HepG2 (cell line): Measurements from ENCODE around the gene KLHL17. TPM values are rescaled to one million over a fixed set of nuclear protein-coding genes. Genes with fewer than 3 reads are reported as not detected.

Source experiments
- ELF3 ChIP-seq: IDR thresholded peaks from 2 replicates; pipeline ENCODE4 v1.6.1; 2016; ENCODE audit warnings: missing genetic modification reagents, missing compliant biosample characterization
- GPBP1L1 ChIP-seq: sonication (generic); formaldehyde crosslinking; IDR thresholded peaks from 2 replicates; pipeline ENCODE4 v1.5.0; 2020; ENCODE audit warnings: mild to moderate bottlenecking, missing genetic modification reagents
- GTF3A ChIP-seq: sonication (generic); formaldehyde crosslinking; conservative IDR thresholded peaks from 2 replicates; pipeline ENCODE4 v1.4.0; 2020; ENCODE audit warnings: mild to moderate bottlenecking, missing genetic modification reagents
- HBP1 ChIP-seq: IDR thresholded peaks from 2 replicates; pipeline ENCODE4 v1.6.1; 2016; ENCODE audit warnings: low read depth, control low read depth
- KLF11 ChIP-seq: IDR thresholded peaks from 2 replicates; pipeline ENCODE4 v1.6.1; 2016; ENCODE audit warnings: missing compliant biosample characterization
- MAFG ChIP-seq: sonication (generic); formaldehyde crosslinking; IDR thresholded peaks from 2 replicates; pipeline ENCODE4 v1.5.1; 2020; ENCODE audit warnings: mild to moderate bottlenecking, missing genetic modification reagents
- MAZ ChIP-seq, 2 experiments: sonication (generic) in 1 of 2; formaldehyde crosslinking in 1 of 2; IDR thresholded peaks; 2 replicates each; pipeline versions ENCODE4 v1.5.0 to v1.6.1; 2012 to 2020; ENCODE audit warnings: low read depth in 2 of 2, mild to moderate bottlenecking in 2 of 2, borderline replicate concordance in 1 of 2, improper control_type of control experiment in 1 of 2, low read length in 1 of 2, missing genetic modification reagents in 1 of 2, moderate library complexity in 1 of 2
- MXD4 ChIP-seq: IDR thresholded peaks from 2 replicates; pipeline ENCODE4 v1.6.1; 2016; ENCODE audit warnings: mild to moderate bottlenecking, missing biosample characterization, missing genetic modification reagents
- PHF21A ChIP-seq: sonication (generic); formaldehyde crosslinking; IDR thresholded peaks from 2 replicates; pipeline ENCODE4 v1.5.0; 2020; ENCODE audit warnings: mild to moderate bottlenecking, missing genetic modification reagents
- SIN3A ChIP-seq: IDR thresholded peaks from 2 replicates; pipeline ENCODE4 v1.6.1; 2011; ENCODE audit warnings: low read depth, mild to moderate bottlenecking, control low read depth, low read length, borderline replicate concordance
- SKI ChIP-seq: fragments of 450-650 bp; IDR thresholded peaks from one replicate; pipeline ENCODE4 v1.6.1; 2018; ENCODE audit warnings: mild to moderate bottlenecking; ENCODE audit not compliant: partially characterized antibody
- ZBTB10 ChIP-seq: sonication (generic); formaldehyde crosslinking; IDR thresholded peaks from 2 replicates; pipeline ENCODE4 v1.4.0; 2020; ENCODE audit warnings: missing genetic modification reagents, borderline replicate concordance
- ZNF296 ChIP-seq: sonication (generic); formaldehyde crosslinking; conservative IDR thresholded peaks from 2 replicates; pipeline ENCODE4 v1.5.0; 2020; ENCODE audit warnings: mild to moderate bottlenecking, missing genetic modification reagents
- ZNF441 ChIP-seq: sonication (generic); formaldehyde crosslinking; IDR thresholded peaks from 2 replicates; pipeline ENCODE4 v1.7.0; 2021; ENCODE audit warnings: missing genetic modification reagents, borderline replicate concordance
- ZNF446 ChIP-seq: sonication (generic); formaldehyde crosslinking; IDR thresholded peaks from 2 replicates; pipeline ENCODE4 v1.5.0; 2020; ENCODE audit warnings: mild to moderate bottlenecking, missing genetic modification reagents
- ZNF552 ChIP-seq: sonication (generic); formaldehyde crosslinking; IDR thresholded peaks from 2 replicates; pipeline ENCODE4 v1.9.0; 2022; ENCODE audit warnings: missing genetic modification reagents, mild to moderate bottlenecking, borderline replicate concordance
- ZNF670 ChIP-seq: sonication (generic); formaldehyde crosslinking; IDR thresholded peaks from 2 replicates; pipeline ENCODE4 v1.8.0; 2022; ENCODE audit warnings: mild to moderate bottlenecking, missing genetic modification reagents, borderline replicate concordance
- ZNF709 ChIP-seq: sonication (generic); formaldehyde crosslinking; IDR thresholded peaks from 2 replicates; pipeline ENCODE4 v1.5.0; 2020; ENCODE audit warnings: mild to moderate bottlenecking, missing genetic modification reagents
- ZNF724P ChIP-seq: sonication (generic); formaldehyde crosslinking; IDR thresholded peaks from 2 replicates; pipeline ENCODE4 v1.8.0; 2022; ENCODE audit warnings: missing genetic modification reagents, borderline replicate concordance
- ZNF772 ChIP-seq: sonication (generic); formaldehyde crosslinking; IDR thresholded peaks from 2 replicates; pipeline ENCODE4 v1.5.0; 2020; ENCODE audit warnings: mild to moderate bottlenecking, missing genetic modification reagents
- polyA plus RNA-seq, 8 experiments: library from polyadenylated mRNA; depleted of rRNA in 3 of 8; stranded (reverse) in 7 of 8; unstranded in 1 of 8; fragments of >200 nt; fragmentation: Illumina TruSeq in 4 of 8; extraction: Trizol in 4 of 8; gene quantifications; 2 replicates each; pipeline versions ENCODE4 v1.2.1 to v1.2.3, GENCODE V29; 2011 to 2016; ENCODE audit warnings: low read depth in 4 of 8, missing spikeins in 1 of 8, mixed read lengths in 1 of 8; ENCODE audit not compliant: insufficient read depth in 1 of 8
- total RNA-seq, 5 experiments: library from RNA; depleted of rRNA; stranded (reverse); fragments of >200 nt; fragmentation: Illumina TruSeq; extraction: Trizol; gene quantifications; 2 replicates each; pipeline ENCODE4 v1.2.3, GENCODE V29; 2016; ENCODE audit warnings: low read depth in 1 of 5
- TF ChIP-seq, protein P1 (sequence below): sonication (generic); formaldehyde crosslinking; IDR thresholded peaks from 2 replicates; pipeline ENCODE4 v1.8.0; 2022; ENCODE audit warnings: mild to moderate bottlenecking, missing genetic modification reagents, borderline replicate concordance
- TF ChIP-seq, protein P2 (sequence below): sonication (generic); formaldehyde crosslinking; IDR thresholded peaks from 2 replicates; pipeline ENCODE4 v1.5.1; 2020; ENCODE audit warnings: missing genetic modification reagents, mild to moderate bottlenecking, borderline replicate concordance

KLHL17 gene
- total and polyA plus RNA-seq, 2 of the 13 experiments (the other 11 are each of a cell fraction or from before 2014, with no cell fraction given): 9.3 to 24.7 TPM

DNA sequence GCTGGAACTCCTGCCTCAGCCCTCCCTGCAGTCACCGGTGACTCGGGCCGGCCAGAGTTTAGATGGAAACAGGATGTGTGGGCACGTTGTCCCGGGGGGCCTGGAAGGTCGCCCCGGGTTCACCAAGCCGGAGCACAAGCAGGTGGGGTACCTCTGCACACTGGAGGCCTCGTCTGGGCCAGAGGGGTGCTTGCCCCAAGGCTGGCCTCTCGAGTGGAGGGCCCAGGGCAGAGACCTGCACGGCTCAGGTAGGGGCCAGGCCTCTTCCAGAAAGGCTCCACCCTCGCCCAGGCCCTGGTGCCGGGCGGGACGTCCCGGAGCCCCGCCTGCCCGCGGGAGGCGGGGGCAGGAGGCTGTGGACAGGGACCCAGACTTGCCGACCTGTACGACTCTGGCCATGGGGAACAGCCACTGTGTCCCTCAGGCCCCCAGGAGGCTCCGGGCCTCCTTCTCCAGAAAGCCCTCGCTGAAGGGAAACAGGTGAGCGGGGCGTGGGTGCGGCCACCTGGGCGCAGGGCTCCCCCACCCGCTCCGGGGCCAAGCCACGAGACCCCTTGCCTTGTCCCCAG is 5.8 kb downstream of the KLHL17 start, which contains the start of gene PLEKHN1 (continued):
- TF ChIP-seq ZNF441 (no peak), ZNF552 (CRISPR knock-in tag) (no peak), MAZ (IDR thresholded peaks at IDR 0.05; ENCODE audit: borderline replicate concordance, low read depth, low read length) (no peak), MAZ (CRISPR knock-in tag; IDR thresholded peaks at IDR 0.05; ENCODE audit: low read depth) (0 out of 2 replicates have a peak, but pooled peaks have one; percentile 33), KLF11 (CRISPR knock-in tag) (no peak), ZNF446 (CRISPR knock-in tag) (no peak; the same call in 1 of the 2 replicates), ELF3 (CRISPR knock-in tag) (no peak), ZNF772 (CRISPR knock-in tag) (0 out of 2 replicates have a peak, but pooled peaks have one; percentile 31), ZNF724P (0 out of 2 replicates have a peak, but pooled peaks have one; percentile 21), MXD4 (CRISPR knock-in tag) (no peak), ZNF670 (CRISPR knock-in tag) (no peak), GTF3A (no peak), GPBP1L1 (CRISPR knock-in tag) (no peak), HBP1 (no peak), SIN3A (no peak), SKI (no peak), PHF21A (CRISPR knock-in tag) (no peak; the same call in 1 of the 2 replicates), MAFG (CRISPR knock-in tag) (no peak), ZNF296 (CRISPR knock-in tag) (no peak), ZBTB10 (peak; percentile 29; the same call in 1 of the 2 replicates), ZNF709 (CRISPR knock-in tag) (no peak)
- TF ChIP-seq, protein P1, sequence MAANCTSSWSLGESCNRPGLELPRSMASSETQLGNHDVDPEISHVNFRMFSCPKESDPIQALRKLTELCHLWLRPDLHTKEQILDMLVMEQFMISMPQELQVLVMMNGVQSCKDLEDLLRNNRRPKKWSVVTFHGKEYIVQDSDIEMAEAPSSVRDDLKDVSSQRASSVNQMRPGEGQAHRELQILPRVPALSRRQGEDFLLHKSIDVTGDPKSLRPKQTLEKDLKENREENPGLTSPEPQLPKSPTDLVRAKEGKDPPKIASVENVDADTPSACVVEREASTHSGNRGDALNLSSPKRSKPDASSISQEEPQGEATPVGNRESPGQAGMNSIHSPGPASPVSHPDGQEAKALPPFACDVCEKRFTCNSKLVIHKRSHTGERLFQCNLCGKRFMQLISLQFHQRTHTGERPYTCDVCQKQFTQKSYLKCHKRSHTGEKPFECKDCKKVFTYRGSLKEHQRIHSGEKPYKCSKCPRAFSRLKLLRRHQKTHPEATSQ: no peak
- TF ChIP-seq, protein P2, sequence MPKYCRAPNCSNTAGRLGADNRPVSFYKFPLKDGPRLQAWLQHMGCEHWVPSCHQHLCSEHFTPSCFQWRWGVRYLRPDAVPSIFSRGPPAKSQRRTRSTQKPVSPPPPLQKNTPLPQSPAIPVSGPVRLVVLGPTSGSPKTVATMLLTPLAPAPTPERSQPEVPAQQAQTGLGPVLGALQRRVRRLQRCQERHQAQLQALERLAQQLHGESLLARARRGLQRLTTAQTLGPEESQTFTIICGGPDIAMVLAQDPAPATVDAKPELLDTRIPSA: no peak
